Middle frontal gyrus (tissue), 1 donor: ENCODE data around the gene HHIP.

Experiments
- DNase-seq: peaks from one replicate; pipeline ENCODE4 v3.0.0-alpha.2; 2015; ENCODE audit warnings: low spot score; ENCODE audit errors: extremely low spot score

Gene HHIP

DNA sequence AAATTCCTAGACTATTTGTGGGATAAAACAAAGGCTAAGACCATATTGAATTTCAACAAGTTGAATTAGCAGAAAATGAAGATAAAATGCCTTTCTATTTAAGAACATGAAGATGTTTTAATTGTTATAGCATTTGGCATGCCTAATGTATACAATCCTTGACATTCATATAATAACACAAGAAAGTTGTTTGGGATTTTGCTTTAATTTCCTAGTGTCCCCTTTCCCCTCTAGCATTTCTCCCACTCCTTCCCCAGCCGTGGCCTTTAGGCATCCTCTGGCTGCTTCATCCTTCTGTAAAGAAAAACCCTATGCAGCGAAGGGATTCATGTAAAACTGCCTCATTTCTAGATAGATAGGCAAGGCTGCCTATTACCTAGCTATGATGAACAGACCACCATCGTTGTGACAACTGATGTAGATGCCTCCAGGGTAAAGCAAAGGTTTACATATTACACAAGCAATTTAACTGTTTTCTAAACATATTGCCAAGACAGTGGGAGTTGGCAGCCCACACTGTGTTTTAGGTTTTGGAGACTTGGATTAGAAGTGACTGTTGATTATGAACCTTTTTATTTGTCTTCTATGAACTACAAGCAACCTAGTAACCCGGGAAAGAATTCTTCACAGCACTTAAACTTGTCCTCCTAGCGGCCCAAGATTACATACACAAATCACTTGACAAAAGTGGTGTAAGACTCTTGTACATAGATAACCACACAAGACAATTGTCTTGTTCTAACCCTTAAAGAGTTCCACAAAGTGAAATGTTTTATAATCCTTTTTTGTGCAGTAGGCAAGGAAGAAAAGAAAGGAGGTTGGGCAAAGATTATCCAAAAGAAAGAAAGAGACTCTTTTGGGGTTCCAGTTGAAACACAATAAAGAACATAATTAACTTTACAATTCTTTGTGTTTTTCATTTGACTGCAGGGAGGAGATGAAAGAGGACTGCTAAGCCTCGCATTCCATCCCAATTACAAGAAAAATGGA is 59.9 kb downstream of the HHIP start:
- no peak for DNase-seq

DNA sequence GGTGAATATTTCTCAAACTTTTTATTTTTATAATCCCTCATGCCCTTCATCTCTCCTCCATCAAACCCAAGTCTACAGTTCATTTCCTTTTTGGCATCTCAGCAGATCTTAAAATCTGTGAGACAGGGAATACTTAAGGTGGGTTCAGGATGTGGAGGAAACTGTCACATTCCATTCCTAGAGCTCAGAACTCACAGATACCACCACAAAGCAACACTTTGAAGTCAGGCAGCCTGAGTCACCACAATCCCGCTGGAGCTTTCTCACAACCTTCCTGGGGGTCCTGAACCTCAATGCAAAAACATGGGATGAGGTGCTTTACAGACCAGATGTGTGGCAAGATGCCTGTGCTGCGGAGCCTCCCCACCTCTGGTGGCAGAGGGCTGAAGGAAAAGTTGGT is 63.2 kb downstream of the HHIP start:
- no peak for DNase-seq

DNA sequence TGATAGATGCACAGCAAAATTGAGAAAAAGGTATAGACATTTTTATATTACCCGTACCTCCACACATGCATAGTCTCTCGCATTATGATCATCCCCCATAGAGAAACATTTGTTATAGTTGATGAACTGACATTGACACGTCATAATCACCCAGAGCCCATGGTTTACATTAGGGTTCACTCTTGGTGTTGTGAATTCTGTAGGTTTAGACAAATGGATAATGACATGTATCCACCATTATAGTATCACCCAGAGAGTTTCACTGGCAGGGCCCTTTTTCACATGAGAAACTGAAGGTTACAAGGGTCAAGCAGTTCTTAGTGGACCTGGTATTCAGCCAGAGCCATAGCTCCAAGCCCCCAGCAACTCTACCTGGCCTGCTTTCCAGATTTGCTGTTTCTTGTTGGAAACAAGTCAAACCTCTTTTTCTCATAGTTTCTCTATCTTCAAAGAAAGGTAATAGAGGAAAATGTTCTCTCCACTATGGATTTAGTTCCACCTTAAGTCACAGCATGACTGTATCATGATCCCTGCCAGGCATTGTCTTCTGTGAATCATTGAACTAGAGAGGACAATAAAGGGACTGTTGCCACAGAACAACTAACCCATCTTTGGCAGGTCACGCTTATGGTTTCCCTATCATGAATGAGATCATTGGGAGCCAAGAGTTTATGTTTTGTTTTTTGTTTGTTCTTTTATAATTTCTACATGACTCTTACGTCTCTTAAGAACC is 64.0 kb downstream of the HHIP start:
- DNase-seq = peak; percentile 43

DNA sequence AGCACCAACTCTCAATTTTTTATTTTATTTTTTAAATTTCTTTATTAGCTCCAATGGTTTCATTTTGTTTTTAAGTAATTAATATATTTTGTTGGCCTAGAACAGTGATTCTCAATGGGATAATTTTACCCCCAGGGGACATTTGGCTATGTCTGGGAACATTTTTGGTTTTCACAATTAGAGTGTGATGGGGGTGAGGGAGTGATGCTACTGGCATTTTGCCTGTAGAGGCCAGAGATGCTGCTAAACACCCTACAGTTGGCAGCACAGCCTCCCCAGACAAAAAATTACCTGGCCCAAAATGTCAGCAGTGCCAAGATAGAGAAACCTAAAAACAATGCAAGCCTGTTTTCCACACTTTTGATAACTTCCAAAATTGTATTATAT is 64.6 kb downstream of the HHIP start:
- DNase-seq = no peak

DNA sequence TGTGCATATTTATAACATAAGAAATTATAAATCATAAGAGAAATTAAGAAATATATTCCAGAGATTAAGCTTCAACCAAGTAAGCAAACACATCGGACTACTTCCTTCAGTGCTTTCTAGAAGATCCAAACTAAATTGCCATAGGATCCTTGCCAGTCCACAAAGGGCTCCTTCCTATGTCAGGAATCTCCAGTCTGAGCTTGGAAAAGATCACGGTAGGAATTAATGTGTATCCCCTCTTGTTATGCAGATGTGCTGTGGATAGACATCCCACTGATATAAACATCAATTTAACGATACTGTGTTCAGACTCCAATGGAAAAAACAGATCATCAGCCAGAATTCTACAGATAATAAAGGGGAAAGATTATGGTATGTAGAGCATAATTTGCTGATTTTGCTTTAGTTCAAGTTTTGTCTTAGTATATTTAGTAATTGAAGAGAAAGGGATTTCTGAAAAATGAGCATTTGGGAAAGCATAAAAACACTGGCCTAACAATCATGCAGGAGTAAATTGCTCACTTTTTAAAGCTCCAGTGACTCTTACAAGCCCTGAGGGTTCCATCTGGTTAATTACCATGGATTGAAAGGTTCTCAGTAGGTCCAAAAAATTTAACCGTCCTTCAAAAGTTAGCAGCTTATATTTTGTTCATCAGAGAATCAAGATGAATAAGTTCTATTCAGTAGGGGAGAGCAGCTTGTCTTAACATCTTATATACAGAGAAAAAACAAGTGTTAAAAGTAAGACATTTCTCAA is 65.9 kb downstream of the HHIP start:
- no peak for DNase-seq

DNA sequence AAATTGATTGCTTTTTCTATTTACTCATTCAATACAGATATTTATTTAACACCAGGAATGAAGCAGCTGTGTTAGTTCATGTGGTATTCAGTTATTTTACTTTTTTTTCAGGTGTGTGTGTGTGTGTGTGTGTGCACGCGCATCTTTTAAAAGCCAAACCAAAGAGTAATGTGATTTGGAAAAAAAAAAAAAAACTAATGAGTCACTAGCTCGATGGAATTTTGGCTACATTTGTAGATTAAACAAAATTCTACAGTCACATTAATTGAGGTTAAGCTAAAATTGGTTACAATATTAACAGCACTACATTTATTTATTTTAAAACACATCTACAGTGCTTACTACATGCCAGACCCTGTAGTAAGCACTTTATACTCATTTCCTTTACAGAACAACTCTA is 66.8 kb downstream of the HHIP start:
- DNase-seq = no peak

DNA sequence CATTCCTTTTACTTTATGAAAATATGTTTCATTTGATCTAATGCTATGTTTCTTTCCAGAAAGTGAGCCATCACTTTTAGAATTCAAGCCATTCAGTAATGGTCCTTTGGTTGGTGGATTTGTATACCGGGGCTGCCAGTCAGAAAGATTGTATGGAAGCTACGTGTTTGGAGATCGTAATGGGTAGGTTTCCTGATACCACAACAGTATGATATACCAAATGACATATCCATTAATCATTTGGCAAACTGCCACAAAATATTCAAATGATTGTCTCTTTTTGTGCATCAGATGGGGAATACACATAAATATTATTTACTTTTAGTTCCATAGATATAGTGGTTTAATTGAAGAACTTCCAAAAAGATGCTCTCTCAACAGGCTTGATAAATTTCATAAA is 68.2 kb downstream of the HHIP start:
- no peak for DNase-seq

DNA sequence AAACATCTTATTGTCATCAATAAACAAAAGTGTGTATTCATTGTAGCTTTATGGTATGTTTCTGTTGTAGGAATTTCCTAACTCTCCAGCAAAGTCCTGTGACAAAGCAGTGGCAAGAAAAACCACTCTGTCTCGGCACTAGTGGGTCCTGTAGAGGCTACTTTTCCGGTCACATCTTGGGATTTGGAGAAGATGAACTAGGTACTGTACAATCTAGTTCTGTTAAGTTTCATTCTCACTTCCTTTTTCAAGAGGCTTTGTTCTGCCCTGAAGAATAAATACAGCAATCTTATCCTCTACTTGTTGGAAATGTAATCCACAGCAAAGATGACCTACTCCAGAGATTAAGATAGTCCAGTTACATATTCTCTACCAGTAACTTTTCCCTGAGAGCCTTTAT is 69.3 kb downstream of the HHIP start:
- DNase-seq = no peak

DNA sequence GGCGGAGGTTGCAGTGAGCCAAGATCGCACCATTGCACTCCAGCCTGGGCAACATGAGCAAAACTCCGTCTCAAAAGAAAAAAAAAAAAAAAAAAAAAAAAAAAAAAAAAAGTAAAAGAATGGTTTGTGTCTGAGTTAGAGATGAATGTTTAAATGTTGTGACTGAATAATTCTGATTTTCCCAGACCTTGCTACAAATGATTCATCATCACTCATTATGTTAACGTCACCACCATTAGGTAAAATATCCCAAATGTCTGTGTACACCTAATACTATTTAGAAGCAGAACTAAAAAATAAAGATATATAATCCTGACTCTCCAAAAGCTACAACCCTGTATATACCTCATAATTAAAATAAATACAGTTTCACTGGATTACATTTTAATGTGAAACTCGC is 70.8 kb downstream of the HHIP start:
- no peak for DNase-seq

DNA sequence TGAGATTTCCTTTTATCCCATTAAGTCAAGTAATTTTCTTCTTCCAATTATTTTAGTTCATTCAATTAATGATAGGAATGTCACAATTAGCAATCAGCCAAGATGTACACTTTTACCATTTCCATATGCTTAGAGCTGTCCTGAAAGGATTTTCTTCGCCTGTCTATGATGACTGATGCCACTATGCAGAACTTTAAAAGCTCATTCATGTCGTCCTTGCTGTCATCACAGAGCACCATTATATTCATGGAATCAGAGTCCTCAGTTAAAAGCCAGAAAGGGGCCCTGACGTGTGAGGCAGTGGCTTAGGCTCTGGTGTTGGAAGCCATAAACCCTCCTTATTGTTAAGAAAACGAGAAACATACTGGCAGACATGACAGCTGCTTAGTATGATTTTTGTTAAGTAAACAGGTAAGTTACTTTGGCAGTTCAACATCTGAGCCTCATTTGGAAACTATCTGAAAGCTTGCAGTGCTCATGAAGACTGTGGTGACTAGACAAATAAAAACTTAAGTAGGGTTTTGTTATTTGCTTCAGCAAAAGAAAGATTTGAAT is 73.1 kb downstream of the HHIP start:
- DNase-seq = no peak

DNA sequence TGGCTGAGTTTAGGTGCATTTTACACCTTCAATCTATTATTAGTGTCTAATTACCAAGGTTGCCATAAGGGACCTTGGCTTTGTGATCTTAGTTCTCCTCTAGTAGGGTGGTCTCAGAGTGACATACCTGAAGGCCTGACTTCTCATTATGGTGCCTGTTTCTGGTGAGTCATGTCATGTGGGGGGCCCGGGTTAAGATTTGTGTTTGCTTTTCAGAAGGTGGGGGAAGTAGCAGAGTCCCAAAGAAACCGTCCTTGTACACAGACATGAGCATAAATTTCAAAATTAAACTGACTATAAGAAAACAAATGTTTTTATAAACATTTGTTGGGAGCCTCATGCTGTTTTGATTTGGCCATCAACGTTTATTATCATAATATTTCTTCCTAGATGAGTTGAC is 74.5 kb downstream of the HHIP start:
- DNase-seq = no peak

DNA sequence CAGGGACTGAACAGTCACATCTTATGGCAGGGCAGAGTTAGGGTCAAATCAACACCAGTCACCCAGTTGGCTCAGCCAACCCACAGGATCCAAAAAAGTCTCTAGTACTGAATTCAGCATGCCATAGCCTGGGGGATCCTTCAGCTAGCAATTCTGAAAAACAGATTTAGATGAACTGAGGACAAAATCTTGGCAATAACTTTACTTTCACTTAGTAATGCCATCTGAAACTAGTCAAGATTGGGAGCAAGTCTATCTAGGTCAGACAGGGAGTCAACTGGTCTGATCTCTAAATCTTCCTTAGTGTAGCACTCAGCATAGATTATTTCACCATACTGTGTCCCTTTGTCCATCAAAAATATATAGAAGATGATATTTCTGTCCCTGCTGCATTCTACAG is 76.0 kb downstream of the HHIP start:
- DNase-seq = no peak

DNA sequence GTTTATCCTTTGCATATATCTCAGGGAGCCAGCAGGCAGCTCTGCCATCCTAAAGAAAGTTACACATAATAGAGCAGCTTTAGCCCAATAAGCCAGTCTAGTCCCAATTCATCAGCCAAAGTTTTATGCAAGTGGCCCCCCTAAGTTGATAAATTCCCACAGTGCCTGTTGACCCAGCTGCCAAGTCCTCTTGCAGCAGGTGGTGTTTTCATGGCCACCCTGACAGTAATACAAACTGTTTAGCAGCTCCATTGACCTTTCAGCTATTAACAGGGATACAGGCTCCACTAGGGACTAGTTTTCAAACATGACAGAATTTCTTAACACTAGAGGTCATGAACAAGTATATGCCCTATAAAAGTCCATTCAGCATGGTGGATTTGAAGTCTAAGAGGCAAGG is 77.5 kb downstream of the HHIP start:
- DNase-seq = no peak

DNA sequence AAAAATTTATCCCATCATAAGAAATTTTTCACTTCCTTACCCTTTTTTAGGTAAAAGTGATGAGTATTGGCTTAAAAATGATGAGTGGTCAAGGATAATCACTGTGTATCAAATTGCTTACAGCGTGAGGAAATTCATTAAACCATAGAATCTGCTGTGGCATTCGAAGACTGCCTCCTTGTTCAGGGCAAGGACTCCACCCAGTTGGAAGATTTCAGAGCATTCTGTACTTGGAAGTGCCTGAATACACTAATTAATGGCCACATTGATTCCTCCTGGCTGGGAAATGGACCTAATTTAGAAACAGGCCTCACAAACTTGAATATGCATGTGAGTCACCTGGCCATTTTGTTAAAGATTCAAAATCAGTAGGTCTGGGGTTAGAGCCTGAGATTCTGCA is 83.2 kb downstream of the HHIP start:
- no peak for DNase-seq

DNA sequence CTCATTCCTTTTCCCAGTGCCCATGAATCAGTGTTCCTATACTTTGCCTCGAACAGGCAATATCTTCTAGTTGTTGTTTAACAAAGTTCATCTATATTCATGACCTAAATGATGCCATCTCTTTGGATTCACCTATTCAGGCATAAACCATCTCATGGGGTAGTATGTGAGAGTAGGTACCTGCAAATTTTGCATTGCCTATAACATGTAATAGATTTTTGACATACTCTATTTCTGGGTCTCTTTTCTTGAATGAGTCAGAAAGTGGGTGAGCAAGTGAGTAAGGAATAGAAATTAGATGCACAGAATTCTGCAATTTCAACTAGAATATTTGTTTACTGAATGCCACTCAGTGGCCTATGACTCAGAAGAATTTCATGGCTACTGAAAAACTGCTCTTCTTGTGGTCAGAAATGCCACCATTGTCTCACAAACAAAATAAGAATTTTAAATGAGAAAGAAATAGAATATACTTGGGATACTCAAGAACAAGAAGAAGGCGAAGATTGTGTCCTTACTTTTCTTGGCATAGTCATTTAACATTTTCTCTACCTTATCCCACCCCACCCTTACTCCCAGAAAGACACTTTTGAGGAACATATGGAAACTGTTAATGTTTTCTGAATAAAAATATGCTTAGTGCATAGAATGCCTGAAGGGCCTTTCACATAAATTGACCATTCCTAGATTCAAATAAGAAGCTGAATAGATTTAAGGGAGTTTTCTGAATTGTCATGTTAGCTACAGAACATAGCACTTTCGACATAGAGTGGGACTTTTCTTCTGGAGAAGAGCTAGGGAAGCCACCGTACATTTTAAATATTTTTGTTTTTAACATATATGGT is 86.8 kb downstream of the HHIP start:
- DNase-seq = no peak

DNA sequence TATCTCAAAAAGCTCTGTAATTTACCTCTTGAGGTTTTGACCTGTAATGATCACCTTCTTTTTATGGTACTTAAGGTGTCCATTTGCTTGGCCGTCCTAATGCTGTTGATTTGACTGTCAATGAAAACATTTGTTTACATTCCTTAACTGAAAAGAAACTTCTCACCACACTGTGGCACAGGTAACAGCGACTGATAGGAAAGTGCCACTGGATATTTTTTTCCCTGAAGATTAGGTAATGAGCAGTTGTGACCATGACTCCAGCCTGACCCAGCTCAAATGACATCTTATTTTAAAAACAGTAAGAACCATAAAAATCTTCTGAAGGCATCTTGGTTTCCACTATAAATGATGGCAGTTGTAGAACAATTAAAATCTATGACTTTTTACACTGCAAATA is 87.6 kb downstream of the HHIP start:
- no peak for DNase-seq

DNA sequence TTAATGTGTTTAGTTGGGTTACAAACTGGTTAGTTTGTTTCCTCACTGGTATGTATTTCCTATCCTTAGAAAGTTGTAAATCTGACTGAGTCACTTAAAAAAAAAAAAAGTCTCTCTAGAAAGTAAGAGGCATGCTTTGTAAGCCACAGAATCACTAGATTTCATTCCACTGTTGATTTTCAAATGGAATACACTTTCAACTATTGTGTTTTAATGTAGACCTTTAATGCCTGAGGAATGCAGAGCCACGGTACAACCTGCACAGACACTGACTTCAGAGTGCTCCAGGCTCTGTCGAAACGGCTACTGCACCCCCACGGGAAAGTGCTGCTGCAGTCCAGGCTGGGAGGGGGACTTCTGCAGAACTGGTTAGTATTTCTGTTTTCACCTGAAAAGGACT is 88.6 kb downstream of the HHIP start:
- DNase-seq = no peak

DNA sequence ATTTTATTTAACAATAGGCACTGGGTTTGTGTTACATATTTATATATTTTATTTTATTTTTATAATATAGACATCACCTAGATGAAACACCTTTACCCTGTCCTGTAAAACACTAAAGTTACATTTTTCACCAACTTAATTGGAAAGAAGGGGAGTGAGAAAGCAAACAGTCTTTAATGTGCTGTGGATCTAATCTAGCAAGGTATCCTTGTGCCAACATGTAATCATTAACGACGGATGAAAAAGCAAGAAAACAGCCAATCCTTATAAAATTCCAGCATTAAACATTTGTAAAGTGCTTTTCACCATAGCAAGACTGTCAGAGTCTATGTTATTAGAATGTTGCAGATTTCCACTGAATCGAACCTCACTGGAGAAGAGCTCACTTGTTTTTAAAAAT is 92.7 kb downstream of the HHIP start:
- DNase-seq = no peak

DNA sequence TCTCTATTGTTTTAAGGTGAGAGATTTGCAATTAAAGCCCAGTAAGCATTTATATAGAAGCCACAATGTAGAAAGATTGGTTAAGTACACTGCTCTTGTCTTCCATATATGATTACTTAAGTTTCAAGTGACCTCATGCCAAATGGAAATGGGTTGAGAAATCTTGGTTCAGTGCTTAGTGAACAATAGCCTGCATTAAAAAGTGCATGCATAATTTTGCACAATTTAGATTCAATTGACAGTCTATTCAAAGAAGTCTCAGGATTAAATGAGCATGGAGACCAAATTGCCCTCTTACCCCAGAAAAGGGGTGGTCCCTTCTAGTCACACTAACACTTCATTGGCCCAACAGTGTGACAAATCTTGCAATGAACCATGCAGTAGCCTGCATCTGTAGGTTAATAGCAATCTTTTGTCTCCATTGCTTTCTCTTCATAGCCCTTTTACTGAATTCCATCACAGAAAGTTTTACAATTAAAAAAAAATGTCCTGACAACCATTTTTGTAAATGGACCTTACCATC is 93.6 kb downstream of the HHIP start:
- no peak for DNase-seq

DNA sequence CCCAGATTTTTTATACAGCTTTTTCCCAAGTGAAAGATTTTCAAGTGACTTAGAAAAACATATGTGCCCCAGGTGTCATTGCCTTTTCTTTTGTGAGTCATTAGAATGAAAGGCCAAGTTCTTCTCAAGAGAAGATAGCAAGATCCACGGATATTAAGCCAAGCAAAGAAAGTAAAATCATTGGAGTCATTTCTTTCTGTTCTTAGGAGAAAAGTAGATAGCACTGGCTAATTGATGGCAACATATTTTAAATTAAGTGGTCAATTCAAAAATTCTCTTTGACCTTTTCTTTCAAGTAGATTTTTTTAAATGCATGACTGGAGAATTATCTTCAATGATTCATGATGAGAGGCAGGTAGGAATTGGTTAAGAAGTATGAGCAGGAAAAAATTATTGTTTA is 94.4 kb downstream of the HHIP start:
- DNase-seq = no peak
